Glutamatergic neuron (in vitro differentiated cells): Measurements from ENCODE around the gene ANGPTL2. TPM values are rescaled to one million over a fixed set of nuclear protein-coding genes. Genes with fewer than 3 reads are reported as not detected.

Source experiments
- DNase-seq: peaks from one replicate; pipeline ENCODE4 v3.0.0; 2022
- H3K27ac Mint-ChIP-seq: one replicate; pipeline ENCODE4 v1.8.0; 2020; ENCODE audit warnings: mild to moderate bottlenecking, mixed read lengths, inconsistent platforms; ENCODE audit not compliant: unreplicated experiment
- H3K27me3 Mint-ChIP-seq: one replicate; pipeline ENCODE4 v1.8.0; 2020; ENCODE audit warnings: mild to moderate bottlenecking, moderate library complexity, mixed read lengths, inconsistent platforms; ENCODE audit not compliant: unreplicated experiment
- H3K36me3 Mint-ChIP-seq: one replicate; pipeline ENCODE4 v1.8.0; 2020; ENCODE audit warnings: mild to moderate bottlenecking, mixed read lengths, inconsistent platforms; ENCODE audit not compliant: unreplicated experiment
- H3K4me1 Mint-ChIP-seq: one replicate; pipeline ENCODE4 v1.8.0; 2020; ENCODE audit warnings: mild to moderate bottlenecking, low read depth, mixed read lengths, inconsistent platforms; ENCODE audit not compliant: unreplicated experiment
- H3K4me3 Mint-ChIP-seq: one replicate; pipeline ENCODE4 v1.8.0; 2020; ENCODE audit warnings: mild to moderate bottlenecking, mixed read lengths, inconsistent platforms; ENCODE audit not compliant: unreplicated experiment
- H3K9me3 Mint-ChIP-seq: one replicate; pipeline ENCODE4 v1.8.0; 2020; ENCODE audit warnings: mild to moderate bottlenecking, moderate library complexity, mixed read lengths, inconsistent platforms; ENCODE audit not compliant: unreplicated experiment
- CTCF ChIP-seq: fragments of 200-600 bp; sonication (generic); IDR thresholded peaks from one replicate; pipeline ENCODE4 v1.5.0; 2021; ENCODE audit not compliant: partially characterized antibody, unreplicated experiment
- total RNA-seq: library from RNA; stranded (reverse); fragmentation: NEBNext Ultra II Directional; extraction: Animal tissue kit (Norgen Biotek cat#: 25700); gene quantifications from one replicate; pipeline ENCODE4 v1.2.1, GENCODE V29; 2021; ENCODE audit not compliant: unreplicated experiment

Gene ANGPTL2
- total RNA-seq, 1 donor from 2014 or later, result 55.5 TPM

GRCh38 chr9:127154390-127155191 lies 32.2 kb upstream of the ANGPTL2 start:
- Mint-ChIP-seq H3K27ac (no peak overlapping the region), H3K4me3 (no peak overlapping the region), H3K36me3 (no peaks in the 10 kb centered on the region), H3K4me1 (peaks cover 13% of the 10 kb centered on the region), H3K9me3 (peaks cover 6% of the 10 kb centered on the region), H3K27me3 (peaks cover 3% of the 10 kb centered on the region)
- DNase-seq, result no peak
- TF ChIP-seq CTCF, result no peak

- H3K9me3 Mint-ChIP-seq, result peaks cover 6% of the 10 kb centered on the region
- H3K27me3 Mint-ChIP-seq, result peaks cover 3% of the 10 kb centered on the region
- no peak overlapping the region for H3K4me3 Mint-ChIP-seq
- H3K4me1 Mint-ChIP-seq, result peaks cover 8% of the 10 kb centered on the region
- DNase-seq, result no peak
- no peak overlapping the region for H3K27ac Mint-ChIP-seq
- no peaks in the 10 kb centered on the region for H3K36me3 Mint-ChIP-seq
- no peak for TF ChIP-seq CTCF
These were observed 31.6 kb upstream of the ANGPTL2 start for GRCh38 chr9:127154003-127154389.

DNA sequence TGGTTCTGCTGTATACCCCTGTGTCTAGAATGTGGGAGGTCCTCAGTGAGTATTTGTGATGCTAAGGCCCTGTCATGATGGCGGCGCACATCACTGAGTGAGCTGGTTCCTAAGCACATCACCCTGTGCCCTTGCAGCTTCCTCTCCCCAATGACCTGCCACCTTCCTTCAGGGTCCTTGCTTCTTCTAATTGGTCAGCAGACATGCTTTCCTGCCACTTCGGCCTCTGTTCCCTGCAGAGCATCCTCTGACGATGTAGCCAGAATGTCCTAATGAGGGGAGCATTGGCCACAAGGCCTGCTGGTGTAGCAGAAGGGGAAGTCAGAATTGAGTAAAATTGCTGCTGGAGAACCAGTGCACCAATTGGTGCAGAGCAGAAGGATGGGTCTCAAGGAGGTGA lies 31.1 kb upstream of the ANGPTL2 start:
- peaks cover 8% of the 10 kb centered on the region for H3K4me1 Mint-ChIP-seq
- TF ChIP-seq CTCF, result no peak
- peaks cover 6% of the 10 kb centered on the region for H3K9me3 Mint-ChIP-seq
- no peaks in the 10 kb centered on the region for H3K36me3 Mint-ChIP-seq
- H3K4me3 Mint-ChIP-seq, result no peak overlapping the region
- no peak overlapping the region for H3K27ac Mint-ChIP-seq
- no peak for DNase-seq
- peaks cover 3% of the 10 kb centered on the region for H3K27me3 Mint-ChIP-seq

DNA sequence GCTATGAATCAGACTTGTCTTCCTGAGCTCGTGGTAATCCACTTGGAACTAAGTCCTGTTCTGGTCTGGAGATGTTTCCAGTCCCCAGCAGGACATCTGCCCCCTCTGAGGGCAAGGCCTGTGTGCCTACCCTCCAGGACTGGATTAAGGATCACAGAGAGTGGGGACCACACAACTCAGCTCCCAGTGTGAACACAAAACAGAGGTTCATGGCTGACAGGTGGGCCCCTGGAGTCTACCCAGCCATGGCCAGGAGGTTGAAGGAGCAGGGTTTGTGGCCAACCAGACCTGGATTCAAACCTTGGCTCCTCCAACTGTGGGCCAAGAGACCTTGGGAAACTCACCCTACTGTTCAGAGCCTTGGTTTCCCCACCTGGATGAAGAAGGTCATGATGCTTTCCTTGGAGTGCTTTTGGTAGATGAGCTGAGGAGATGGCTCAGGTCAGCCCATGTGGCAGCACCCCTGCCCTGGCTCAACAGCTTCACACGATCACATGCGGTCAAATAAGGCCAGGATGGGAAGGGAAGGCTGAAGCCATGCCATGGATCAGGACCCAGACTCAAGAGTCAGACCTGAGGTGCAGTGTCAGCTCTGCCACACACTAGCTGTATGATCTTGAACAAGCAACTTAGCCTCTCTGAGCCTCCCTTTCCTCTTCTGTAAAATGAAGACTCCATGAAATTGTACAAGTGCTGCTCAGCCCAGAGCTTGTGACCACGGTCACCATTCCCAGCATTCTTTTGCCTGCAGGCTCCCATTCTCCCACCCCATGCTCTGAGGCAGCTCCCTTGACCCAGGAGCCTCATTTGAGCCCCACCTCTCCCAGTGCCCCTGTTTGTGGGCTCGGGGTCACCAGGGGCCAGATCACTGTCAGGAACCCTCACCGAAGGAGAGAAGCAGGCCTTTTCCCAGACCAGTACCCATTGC lies 27.3 kb upstream of the ANGPTL2 start:
- H3K9me3 Mint-ChIP-seq, result peaks cover 6% of the 10 kb centered on the region
- no peak overlapping the region for H3K4me3 Mint-ChIP-seq
- H3K36me3 Mint-ChIP-seq, result no peaks in the 10 kb centered on the region
- H3K27ac Mint-ChIP-seq, result no peak overlapping the region
- no peak for TF ChIP-seq CTCF
- no peak for DNase-seq
- H3K27me3 Mint-ChIP-seq, result peaks cover 3% of the 10 kb centered on the region
- peaks cover 8% of the 10 kb centered on the region for H3K4me1 Mint-ChIP-seq
